Kidney epithelial cell (primary cell): Measurements from ENCODE around the gene DLGAP1. TPM values are rescaled to one million over a fixed set of nuclear protein-coding genes. Genes with fewer than 3 reads are reported as not detected.

ENCODE experiments used
- DNase-seq: peaks from one replicate; pipeline ENCODE4 v3.0.0-alpha.2; 2010; ENCODE audit warnings: low read depth
- H3K27me3 ChIP-seq: 2 replicates; pipeline ENCODE4 v1.6.0; 2011; ENCODE audit warnings: low read length; ENCODE audit not compliant: control insufficient read depth, insufficient read depth
- H3K36me3 ChIP-seq: 2 replicates; pipeline ENCODE4 v1.5.1; 2011; ENCODE audit warnings: low read length; ENCODE audit not compliant: control insufficient read depth, insufficient read depth
- H3K4me3 ChIP-seq: 2 replicates; pipeline ENCODE4 v1.5.1; 2011; ENCODE audit warnings: low read depth, mild to moderate bottlenecking, control low read depth, low read length
- CTCF ChIP-seq: IDR thresholded peaks from 2 replicates; pipeline ENCODE4 v1.5.1; 2011; ENCODE audit warnings: mild to moderate bottlenecking, moderate library complexity, low read length, control low read depth, inconsistent platforms; ENCODE audit not compliant: insufficient read depth, poor library complexity, severe bottlenecking
- total RNA-seq: library from RNA; depleted of rRNA; stranded (reverse); fragments of >200 nt; gene quantifications from 2 replicates; pipeline ENCODE4 v1.2.3, GENCODE V29; 2015

Gene DLGAP1
- total RNA-seq, 1 donor from 2014 or later, result 2.6 TPM

GRCh38 chr18:3891245-3891644, 563.9 kb downstream of the DLGAP1 start:
- DNase-seq, result no peak
- H3K27me3 ChIP-seq, result no peaks in the 10 kb centered on the region
- no peak for TF ChIP-seq CTCF
- H3K4me3 ChIP-seq, result no peak overlapping the region
- no peaks in the 10 kb centered on the region for H3K36me3 ChIP-seq

- DNase-seq, result no peak
- H3K36me3 ChIP-seq, result no peaks in the 10 kb centered on the region
- no peak overlapping the region for H3K4me3 ChIP-seq
- no peak for TF ChIP-seq CTCF
- no peaks in the 10 kb centered on the region for H3K27me3 ChIP-seq
Observed at GRCh38 chr18:3889803-3890202, 565.3 kb downstream of the DLGAP1 start.

- no peaks in the 10 kb centered on the region for H3K36me3 ChIP-seq
- no peak for DNase-seq
- no peak for TF ChIP-seq CTCF
- no peak overlapping the region for H3K4me3 ChIP-seq
- no peaks in the 10 kb centered on the region for H3K27me3 ChIP-seq
Observed at GRCh38 chr18:3889121-3889520, 566.0 kb downstream of the DLGAP1 start.

GRCh38 chr18:3886575-3887322, 568.4 kb downstream of the DLGAP1 start:
- no peaks in the 10 kb centered on the region for H3K27me3 ChIP-seq
- H3K36me3 ChIP-seq, result no peaks in the 10 kb centered on the region
- no peak for DNase-seq
- H3K4me3 ChIP-seq, result no peak overlapping the region
- TF ChIP-seq CTCF, result no peak

- H3K36me3 ChIP-seq, result no peaks in the 10 kb centered on the region
- TF ChIP-seq CTCF, result peak; percentile 39
- DNase-seq, result no peak
- no peak overlapping the region for H3K4me3 ChIP-seq
- no peaks in the 10 kb centered on the region for H3K27me3 ChIP-seq
Observed at GRCh38 chr18:3885209-3885792, 569.8 kb downstream of the DLGAP1 start.

GRCh38 chr18:3879836-3880120, 575.3 kb downstream of the DLGAP1 start:
- Histone ChIP-seq H3K27me3 (no peaks in the 10 kb centered on the region), H3K4me3 (no peak overlapping the region), H3K36me3 (no peaks in the 10 kb centered on the region)
- TF ChIP-seq CTCF, result no peak
- no peak for DNase-seq
